Fibroblast of skin of back (primary cell): Measurements from ENCODE around the gene COLEC12. TPM values are rescaled to one million over a fixed set of nuclear protein-coding genes. Genes with fewer than 3 reads are reported as not detected.

Source experiments
- DNase-seq: peaks from one replicate; pipeline ENCODE4 v3.0.0-alpha.2; 2013
- polyA plus RNA-seq, 2 experiments: library from polyadenylated mRNA; unstranded; fragments of 120-200 nt; gene quantifications; one replicate each; pipeline ENCODE4 v1.2.1, GENCODE V29; 2013; ENCODE audit not compliant: insufficient read length in 2 of 2

Gene COLEC12
- 38.4 TPM for polyA plus RNA-seq (2013, experiment 1 of 2; ENCODE audit: insufficient read length)
- polyA plus RNA-seq (2013, experiment 2 of 2; ENCODE audit: insufficient read length): 17.3 TPM

GRCh38 chr18:500632-501405 is at the start of gene COLEC12:
Gene COLEC12 (minus strand): TSS chr18:500701. CDS start chr18:500514, 187 bp downstream.
- DNase-seq: no peak

DNA sequence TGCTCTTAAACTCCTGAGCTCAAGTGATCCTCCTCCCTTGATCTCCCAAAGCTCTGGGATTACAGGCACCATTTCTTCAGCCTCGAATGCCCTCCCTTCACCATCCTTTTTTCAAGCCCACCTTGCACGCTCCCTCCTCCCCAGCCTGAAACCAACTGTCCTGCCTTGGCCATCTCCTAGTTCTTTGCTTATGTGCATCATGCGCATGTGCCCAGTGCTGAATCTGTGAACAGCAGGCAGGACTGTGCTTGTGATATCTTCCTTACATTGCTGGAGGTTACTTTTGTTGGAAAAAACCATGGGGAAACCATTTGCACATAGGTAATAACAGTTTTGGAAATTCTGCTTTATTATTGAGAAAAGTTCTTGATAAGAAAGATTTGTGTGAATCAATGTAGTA is 49.5 kb upstream of the COLEC12 start:
- no peak for DNase-seq

- DNase-seq: no peak
These were observed 43.1 kb upstream of the COLEC12 start for GRCh38 chr18:543447-544078.

GRCh38 chr18:533995-534601 is 33.6 kb upstream of the COLEC12 start:
- no peak for DNase-seq

DNA sequence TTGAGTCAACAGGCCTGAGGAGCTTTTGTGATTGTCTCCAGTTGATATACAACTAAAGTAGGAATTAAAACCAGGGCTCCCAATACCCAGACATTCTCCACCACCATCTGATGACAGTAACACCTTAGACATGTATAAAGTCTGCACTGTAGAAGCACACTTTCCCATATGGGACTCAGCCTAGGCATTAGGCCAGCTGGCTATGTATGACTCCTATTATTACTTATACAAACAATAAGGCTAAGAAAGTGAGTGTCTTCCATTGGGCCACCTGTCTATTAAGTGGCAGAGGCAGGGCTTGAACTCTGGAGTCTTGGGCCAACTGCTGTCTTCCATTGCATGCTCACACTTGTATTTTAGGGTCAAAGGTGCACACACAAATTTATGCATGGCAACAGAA is 32.1 kb upstream of the COLEC12 start:
- no peak for DNase-seq

DNA sequence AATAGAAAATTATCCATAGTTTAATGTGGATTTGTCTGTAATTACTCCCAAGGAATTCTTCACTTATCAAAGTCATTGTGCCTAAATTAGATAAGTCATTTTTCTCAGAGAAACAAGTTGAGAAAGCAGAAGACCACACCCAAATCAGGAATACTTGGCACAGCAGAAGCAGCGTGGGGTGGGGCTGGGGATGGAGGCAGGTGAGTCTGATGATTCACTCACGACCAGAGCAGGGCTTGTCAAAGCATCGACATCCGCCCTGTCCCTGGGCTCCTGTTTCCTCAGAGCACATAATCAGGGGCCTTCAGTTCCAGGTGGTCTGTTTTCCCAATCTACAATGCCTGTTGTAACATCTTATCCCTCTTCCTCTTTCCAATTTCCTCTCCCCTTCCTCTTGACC is 31.5 kb upstream of the COLEC12 start:
- DNase-seq: no peak

- peak; percentile 32 for DNase-seq
These were observed 26.6 kb upstream of the COLEC12 start for GRCh38 chr18:527146-527545.

GRCh38 chr18:526681-527080 is 26.2 kb upstream of the COLEC12 start:
- no peak for DNase-seq

DNA sequence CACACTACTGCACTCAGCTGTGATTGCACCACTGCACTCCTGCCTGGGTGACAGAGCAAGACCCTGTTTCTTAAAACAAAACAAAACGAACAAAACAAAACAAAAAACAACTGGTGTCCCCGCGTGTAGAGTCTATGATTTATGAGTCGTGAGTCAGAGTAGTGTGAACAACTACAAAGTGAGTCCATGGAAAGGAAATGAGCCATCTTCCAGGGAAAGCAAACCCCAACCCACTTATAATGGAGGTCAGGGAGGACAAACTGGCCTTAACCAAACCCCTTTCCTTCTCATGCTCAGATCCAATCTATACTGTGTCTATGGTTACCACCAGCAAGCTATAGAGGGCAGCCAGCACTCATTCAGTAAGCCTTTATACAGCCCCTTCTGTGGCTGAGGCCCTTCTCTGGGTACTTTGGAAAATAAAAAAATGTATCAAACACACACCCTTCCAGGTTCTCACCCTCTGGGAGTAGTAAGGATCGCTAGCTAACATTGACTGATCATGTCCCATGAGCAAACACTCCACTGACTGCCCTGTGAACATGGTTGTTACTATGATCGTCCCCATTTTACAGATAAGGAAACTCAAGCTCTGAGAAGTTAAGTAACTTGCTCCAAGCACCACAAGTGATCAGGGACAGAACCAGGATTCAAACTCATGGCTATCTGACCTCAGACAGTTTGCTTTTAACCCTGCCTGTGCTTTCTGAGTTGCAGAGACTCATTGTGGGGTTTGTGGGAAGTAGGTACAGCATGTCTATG is 24.7 kb upstream of the COLEC12 start:
- DNase-seq: peak; percentile 76

GRCh38 chr18:524466-524865 is 24.0 kb upstream of the COLEC12 start:
- peak; percentile 56 for DNase-seq

DNA sequence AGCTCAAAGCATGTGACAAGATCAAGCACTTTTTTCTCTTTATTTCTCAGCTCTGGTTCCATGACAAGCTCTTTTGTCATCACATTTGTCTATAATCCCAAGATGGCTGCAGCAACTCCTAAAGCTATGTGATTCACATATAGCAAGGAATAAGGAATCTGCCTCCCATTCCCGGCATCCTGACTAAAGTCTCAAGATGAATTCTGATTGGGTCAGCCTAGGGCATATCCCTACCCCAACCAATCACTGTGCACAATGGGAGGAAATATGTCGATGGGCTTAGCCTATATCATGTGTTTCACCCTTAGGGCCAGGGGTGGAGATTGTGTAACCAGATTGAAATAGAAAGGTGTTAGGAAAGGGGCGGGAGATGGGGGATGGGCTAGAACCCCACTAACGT is 23.1 kb upstream of the COLEC12 start:
- DNase-seq: peak; percentile 20

GRCh38 chr18:519019-519879 is 18.7 kb upstream of the COLEC12 start:
- peak; percentile 73 for DNase-seq

DNA sequence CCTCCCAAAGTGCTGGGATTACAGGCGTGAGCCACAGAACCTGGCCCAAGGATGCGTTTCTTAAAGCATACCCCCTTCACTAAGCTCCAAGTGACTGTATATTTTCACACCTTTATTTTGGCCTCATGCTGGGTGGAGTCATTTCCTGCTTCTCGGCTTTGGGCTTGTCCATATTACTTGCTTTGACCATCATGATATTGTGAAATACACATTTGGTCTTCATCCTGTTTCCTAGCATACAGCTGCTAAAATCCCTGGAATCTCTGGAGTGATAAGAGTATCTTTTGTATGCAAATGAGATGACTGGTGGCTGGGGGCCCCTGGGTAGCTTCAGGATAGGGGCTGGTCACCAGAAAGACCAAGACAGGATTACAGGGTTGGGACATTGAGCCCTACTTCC is 17.6 kb upstream of the COLEC12 start:
- DNase-seq: no peak

DNA sequence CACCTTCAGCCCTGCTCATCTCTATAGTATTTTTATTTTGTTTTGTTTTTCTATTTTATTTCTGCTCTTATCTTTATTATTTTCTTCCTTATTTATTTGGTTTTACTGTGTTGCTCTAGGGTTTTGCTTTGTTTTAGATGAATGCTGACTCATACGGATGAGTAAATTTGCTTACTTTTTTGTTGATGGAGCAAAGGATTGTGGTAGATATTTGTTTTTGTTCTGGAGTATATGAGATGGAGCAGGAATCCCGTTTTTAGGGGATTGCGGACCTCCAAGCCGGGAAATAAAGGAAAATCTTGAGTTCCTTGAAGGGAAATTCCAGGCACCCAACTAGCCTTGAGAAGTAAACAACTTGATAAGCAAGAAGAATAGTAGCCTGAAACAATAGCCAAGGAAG is 15.3 kb upstream of the COLEC12 start:
- no peak for DNase-seq

- DNase-seq: no peak
These were observed 14.8 kb upstream of the COLEC12 start for GRCh38 chr18:515156-515815.

GRCh38 chr18:513826-514530 is 13.5 kb upstream of the COLEC12 start:
- no peak for DNase-seq

DNA sequence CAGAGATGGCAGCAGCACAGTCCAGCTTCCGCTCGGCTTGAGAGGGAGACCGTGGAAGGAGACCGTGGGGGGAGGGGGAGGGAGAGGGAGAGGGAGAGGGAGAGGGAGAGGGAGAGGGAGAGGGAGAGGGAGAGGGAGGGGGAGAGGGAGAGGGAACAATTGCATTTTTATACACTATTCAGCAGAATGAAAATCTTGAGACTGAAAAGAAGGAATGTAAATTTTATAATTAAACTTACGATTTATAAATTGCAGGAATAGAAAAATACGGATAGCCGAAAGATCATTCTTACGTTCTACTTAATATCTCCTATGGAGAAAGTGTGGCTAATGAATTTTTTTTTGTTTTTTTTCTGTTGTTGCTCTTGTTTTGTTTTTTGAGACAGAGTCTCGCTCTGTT is 12.5 kb upstream of the COLEC12 start:
- no peak for DNase-seq

GRCh38 chr18:508835-509234 is 8.3 kb upstream of the COLEC12 start:
- DNase-seq: no peak

DNA sequence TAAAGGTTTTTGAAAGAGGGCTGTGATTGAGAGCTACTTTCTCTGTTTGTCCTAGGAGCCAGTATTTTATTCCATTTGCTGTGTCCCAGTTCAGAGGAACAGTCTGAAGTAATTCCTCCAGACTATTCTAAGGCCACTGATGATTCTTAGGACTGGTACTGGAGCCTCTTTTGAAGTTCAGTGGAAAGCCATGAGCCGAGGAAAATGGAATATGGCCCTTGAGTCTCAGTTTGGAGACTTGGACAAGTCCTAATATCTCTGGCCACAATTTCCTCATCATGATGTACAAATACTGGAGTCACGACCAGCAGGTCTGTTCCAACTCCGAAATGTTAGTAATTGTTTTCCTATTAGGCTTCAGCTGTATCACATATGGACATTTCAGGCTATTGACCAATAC is 7.1 kb upstream of the COLEC12 start:
- no peak for DNase-seq

DNA sequence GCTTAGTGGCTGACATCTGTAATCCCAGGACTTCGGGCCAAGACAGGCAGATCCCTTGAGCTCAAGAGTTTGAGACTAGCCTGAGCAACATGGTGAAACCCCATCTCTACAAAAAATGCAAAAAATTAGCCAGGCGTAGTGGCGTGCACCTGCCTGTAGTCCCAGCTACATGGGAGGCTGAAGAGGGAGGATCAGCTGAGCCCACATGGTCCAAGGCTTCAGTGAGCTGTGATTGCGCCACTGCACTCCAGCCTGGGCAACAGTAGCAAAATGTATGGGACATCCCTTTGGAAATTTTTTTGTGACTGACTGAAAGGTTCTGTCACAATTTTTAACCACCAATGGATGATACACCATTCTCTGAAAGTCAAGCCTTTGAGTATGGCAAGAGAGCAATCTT is 6.3 kb upstream of the COLEC12 start:
- no peak for DNase-seq

GRCh38 chr18:506264-506663 is 5.8 kb upstream of the COLEC12 start:
- peak; percentile 61 for DNase-seq
